GM18508 (cell line): ENCODE results near the gene CAMK4.
A peak's percentile ranks its signal among the peaks of the same experiment; 100 is the strongest.
"Not testable (repeated sequence)": the region's sequence is repeated elsewhere in the genome, so short reads cannot be mapped to it uniquely, and the experiment has no call there.

ENCODE experiments used
- ATAC-seq: cut with Tn5 transposase; IDR thresholded peaks from one replicate; pipeline ENCODE4 v1.9.1; 2021; ENCODE audit warnings: moderate number of reproducible peaks; ENCODE audit not compliant: insufficient read depth, unreplicated experiment

CAMK4 gene

GRCh38 chr5:111252799-111253545 lies 28.8 kb downstream of the CAMK4 start:
- ATAC-seq = peak; percentile 42

- ATAC-seq = peak; percentile 82
Measured at GRCh38 chr5:111254613-111255012, 30.4 kb downstream of the CAMK4 start.

- ATAC-seq = peak; percentile 5
Measured at GRCh38 chr5:111255169-111255568, 31.0 kb downstream of the CAMK4 start.

- ATAC-seq = no peak
Measured at GRCh38 chr5:111256128-111256527, 31.9 kb downstream of the CAMK4 start.

GRCh38 chr5:111257610-111258009 lies 33.4 kb downstream of the CAMK4 start:
- not testable (repeated sequence) for ATAC-seq

GRCh38 chr5:111259636-111260035 lies 35.5 kb downstream of the CAMK4 start:
- ATAC-seq = no peak

- ATAC-seq = no peak
Measured at GRCh38 chr5:111261610-111262009, 37.4 kb downstream of the CAMK4 start.

- no peak for ATAC-seq
Measured at GRCh38 chr5:111262153-111262552, 38.0 kb downstream of the CAMK4 start.

GRCh38 chr5:111262815-111263214 lies 38.6 kb downstream of the CAMK4 start:
- no peak for ATAC-seq

- ATAC-seq = no peak
Measured at GRCh38 chr5:111266491-111266890, 42.3 kb downstream of the CAMK4 start.

GRCh38 chr5:111268300-111268699 lies 44.1 kb downstream of the CAMK4 start:
- ATAC-seq = no peak

- ATAC-seq = no peak
Measured at GRCh38 chr5:111271885-111272284, 47.7 kb downstream of the CAMK4 start.

- no peak for ATAC-seq
Measured at GRCh38 chr5:111277061-111277460, 52.9 kb downstream of the CAMK4 start.

- ATAC-seq = peak; percentile 89
Measured at GRCh38 chr5:111278858-111279504, 54.8 kb downstream of the CAMK4 start.

- no peak for ATAC-seq
Measured at GRCh38 chr5:111280282-111280951, 56.2 kb downstream of the CAMK4 start.

GRCh38 chr5:111282798-111283197 lies 58.6 kb downstream of the CAMK4 start:
- ATAC-seq = no peak

- ATAC-seq = no peak
Measured at GRCh38 chr5:111284825-111285224, 60.6 kb downstream of the CAMK4 start.

GRCh38 chr5:111294551-111294950 lies 70.4 kb downstream of the CAMK4 start:
- ATAC-seq = no peak

- no peak for ATAC-seq
Measured at GRCh38 chr5:111295649-111296048, 71.5 kb downstream of the CAMK4 start.

- no peak for ATAC-seq
Measured at GRCh38 chr5:111296570-111296969, 72.4 kb downstream of the CAMK4 start.

- ATAC-seq = no peak
Measured at GRCh38 chr5:111299067-111299481, 74.9 kb downstream of the CAMK4 start.
